ENCODE data around the gene BRD3OS.

BRD3OS gene

DNA sequence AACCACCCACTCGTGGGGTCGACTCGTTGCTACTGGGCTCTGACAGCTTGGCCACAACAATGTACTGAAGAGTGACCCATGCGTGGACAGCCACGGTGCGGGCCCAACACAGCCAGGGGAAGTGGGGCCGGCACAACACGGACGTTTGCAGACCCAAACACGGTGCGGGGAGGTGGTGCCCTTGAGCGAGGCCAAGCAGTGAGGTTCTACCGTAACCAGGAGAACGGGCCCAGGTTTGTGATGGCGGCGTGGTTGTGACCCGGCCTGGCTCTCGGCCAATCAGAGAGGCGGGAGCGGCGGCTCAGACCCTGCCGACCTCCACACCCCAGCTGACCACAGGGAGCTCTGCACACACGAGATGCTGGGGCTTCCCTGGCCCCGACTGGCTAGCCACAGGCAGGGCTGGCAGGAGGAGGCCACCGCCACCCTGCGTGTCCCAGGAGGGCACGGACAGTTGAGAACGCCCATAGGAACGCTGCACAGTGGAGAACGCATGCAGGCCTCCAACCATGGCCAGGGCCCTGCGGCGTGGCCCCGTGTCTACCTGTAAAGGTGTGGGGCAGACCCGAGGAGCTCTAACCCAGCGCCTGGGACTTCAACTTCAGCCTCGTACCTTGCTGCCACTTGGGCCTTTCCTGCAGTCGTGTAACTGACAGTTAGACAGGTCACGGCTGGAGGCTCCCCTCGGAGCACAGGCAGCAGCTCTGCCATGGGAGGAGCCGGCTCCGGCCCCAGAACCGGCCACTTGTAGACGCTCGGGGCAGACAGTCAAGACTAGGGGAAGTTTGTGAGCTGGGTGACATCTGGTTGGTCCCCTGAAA, 28.9 kb downstream of the BRD3OS start:
- DNase-seq = peak; percentile 8

DNA sequence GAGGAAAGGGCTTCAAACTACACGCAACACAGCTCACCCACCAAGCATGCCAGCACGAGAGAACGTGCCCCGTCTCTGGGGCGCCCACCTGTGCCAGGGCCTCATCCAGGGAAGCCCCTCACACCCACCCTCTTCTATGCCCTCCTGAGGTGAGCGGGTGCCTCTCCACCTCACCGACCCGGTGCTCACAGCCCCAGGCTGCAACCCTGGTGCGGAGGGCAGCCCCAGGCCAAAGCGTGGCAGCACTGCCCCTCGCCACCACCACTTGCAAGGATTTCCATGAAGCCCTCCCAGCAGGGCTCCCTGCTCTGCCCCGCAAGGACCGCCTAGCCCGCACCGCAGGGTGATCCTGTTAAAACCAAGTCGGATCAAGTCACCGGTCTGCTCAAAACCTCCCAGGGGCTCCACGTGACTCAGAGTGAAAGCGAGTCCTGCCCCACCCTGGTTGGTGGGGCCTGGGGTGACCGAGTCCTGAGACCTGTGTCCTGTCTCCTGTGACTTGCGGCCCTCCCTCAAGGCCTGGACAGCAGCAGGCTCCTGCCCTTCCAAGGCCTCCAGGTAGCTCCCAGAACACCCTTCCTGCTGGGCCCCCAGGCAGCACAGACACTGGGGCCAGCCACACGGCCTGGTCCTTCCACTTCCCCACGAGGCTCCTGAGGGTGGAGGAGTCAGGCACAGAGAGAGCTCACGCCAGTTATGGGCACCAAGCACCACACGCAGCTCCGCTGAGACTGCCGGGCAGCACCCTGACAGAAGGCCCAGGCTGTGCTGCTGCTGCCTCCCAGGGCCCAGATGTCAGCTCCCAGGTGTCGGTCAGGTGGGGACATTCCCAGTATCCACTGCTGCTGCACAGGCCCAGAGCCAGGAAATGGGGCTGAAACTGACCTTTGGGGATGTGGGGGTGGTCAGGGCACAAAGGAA, 29.9 kb downstream of the BRD3OS start:
- DNase-seq = peak; percentile 7

DNA sequence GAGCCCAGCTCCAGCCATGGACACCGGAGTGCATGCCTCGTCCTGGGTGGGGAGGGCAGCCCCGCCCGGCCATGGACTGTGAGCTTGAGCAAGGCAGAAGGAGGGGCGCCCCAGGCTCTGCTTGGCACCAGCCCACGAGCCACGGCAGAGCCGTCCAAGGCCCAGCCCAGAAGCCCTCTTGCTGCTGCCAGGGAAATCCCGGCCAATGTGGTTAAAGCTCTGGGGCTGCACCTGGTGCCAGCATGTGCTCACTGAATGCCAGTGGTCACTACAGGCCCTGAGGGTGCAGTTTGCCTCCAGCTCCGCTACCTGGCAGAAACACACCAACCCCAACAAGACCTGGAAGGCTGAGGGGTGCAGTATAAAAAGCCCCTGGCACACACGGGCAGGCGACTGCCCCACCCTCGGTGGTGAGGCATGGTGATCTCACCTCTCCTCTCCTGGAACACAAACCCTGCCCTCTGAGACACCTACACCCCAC, 30.7 kb downstream of the BRD3OS start:
- DNase-seq = peak; percentile 7

DNA sequence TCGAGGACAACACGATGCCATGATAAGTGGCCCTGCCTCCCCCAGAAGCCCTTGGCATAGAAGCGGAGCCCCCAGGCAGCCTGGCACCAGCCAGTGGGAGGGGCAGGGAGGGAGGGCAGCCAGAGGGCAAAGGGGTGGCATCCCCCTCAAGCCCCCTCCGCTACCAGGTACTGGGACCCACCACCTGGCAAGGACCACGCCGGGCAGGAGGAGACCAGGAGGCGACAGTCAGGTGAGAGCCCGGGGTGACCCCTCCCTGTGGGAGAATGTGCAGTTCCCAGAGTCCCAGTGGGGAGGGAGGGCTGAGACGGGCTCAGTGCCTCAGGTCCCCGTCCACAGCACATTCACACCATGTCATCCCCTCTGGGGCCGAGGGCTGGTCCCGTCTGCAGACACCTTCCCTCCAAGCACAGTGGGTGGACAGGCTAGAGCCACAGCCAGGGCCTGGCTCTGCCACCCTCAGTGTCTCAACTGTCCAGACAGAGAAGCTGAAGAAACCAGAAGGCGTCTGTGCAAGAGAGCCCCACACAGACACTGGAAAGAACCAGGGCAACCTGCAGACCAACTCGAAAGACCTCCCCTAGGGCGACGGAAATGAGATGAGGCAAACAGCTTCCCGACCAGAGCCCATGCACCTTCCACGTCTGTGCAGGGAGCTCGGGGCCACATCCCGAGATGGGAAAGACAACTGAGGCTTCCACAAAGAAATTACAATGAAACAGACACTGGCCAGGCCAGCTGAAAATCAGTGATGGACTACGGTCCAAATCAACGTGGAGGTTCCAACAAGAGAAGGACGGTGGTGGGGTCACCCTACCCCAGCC, 31.4 kb downstream of the BRD3OS start:
- peak; percentile 9 for DNase-seq

DNA sequence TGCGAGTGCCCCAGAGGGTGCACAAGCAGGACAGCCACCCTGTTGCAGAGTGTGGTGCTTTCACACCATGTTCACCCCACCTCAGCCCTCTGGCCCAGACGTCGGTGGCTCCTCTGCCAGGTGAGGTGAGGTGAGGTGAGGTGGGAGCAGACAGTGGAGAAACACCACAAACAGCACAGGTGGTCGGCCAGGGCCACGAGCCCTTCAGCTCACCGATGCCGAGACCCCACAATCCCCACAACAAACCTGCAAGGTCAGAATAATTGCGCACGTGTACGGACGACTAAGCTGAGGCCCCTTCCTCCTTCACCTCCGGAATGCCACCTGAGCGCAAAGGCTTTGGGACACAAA, 32.0 kb downstream of the BRD3OS start:
- DNase-seq = peak; percentile 8

DNA sequence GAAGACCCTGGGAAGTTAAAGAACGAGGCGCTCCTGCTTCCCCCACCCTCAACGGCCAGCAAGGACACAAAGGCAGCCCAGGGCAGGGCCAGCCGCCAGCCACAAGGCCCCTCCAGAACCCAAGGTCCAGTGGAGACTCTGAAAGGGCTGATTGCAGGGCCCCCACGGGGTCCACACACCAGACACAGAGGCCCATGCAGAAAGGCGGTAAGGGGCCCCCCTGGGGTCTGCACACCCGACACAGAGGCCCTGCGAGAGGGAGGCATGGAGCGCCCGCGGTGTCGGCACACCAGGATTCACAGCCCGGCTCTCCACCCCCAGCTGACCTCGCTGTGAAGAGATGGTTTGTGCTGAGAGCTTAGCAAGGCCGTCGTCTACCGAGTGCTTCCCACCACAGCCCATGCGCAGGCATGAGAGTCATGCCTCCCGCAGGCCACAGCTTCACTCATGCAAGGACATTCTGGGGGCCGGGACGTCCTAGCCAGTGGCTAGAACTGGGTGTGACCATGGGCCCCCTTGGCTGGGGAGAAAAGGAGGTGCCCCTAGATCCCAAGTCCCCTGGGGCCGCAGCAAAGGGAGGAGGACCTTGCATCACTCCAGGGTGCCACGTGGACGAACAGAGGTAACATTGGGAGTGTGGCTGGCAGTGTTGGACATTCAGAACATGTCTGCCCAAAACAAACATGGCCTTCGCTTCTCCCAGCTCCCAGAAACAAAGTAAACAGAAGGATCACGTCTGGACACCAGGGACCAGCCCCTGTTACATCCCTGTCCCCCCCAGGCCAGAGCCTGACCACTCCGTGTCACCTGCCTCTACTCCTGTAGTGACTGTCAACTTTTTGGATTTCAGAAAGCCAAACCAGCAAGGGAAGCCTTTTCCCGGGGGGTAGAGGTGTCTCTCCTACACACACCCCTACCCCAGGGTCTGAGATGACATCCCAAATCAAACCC, 32.7 kb downstream of the BRD3OS start:
- DNase-seq = peak; percentile 8

DNA sequence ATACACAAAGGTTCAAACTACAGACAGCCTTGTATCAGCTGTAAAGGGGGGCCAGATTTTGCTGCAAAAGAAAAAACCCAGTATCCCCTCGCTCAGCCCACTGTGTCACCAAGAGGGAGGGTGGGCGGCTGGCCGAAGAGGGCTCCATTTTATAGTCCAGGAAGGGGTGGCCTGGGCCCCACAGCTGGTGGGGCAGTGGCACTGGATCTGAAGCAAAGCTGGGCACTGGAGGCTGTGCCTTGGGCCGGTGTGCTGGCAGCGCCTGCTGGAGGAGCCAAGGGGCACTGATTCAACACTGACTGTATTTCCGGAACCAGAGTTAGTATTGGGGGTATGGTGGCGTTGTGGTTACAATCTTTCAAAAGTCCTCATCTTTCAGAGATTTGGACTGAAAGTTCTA, 33.4 kb downstream of the BRD3OS start:
- no peak for DNase-seq

DNA sequence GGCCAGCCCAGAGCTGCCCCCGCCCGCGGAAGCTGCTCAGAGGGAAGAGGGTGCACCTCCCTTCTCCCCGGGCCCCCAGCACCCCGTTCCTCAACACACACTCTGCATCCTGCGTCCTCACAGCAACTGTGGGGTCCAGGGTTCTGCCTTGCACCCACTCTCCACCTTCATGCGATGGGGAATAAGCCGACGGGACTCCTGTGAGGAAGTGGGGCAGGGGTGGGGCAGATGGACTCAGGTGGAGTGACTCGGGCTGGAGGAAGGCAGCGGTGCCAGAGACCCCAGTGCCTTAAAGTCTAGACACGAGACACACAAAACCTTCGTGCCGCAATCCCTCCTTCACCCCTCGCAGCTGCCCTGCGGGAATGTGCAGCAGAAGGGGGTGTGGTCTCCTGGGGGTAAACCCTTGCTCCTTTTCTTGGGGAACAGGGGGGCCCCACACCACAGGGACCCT, 33.9 kb downstream of the BRD3OS start:
- DNase-seq = no peak

DNA sequence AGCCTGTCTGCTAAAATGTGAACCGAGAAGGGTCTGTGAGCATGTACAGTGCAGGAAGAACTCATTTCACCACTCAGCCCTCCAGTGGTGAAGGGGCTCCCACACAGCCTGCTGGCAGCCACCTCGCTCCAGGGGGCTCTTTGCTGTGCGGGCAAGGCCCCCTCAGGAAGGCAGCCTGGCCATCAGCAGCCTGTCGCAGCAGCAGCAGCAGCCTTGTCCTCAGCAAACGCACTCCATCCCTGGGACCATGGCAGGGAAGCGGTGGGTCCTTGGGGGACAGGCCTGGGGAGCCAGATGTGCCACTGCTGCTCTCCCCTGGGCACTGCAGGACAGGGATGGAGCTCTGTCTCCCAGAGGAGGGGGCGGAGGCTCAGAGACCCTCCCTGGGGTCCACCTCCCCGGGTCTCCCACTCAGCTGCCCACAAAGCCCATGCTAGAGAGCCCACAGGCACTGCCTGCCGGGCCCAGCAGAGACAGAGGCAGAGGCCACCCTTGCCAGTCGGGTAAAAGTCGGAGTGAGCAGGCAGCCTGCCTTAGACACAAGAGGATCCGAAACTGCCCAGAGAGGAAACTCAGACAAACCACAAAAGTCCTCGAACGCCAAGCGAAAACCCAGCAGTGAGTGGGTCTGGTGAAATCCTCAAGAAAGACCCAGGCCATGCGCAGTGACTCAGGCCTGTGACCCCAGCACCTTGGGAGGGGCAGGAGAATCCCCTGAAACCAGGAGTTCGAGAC, 34.5 kb downstream of the BRD3OS start:
- peak; percentile 8 for DNase-seq

DNA sequence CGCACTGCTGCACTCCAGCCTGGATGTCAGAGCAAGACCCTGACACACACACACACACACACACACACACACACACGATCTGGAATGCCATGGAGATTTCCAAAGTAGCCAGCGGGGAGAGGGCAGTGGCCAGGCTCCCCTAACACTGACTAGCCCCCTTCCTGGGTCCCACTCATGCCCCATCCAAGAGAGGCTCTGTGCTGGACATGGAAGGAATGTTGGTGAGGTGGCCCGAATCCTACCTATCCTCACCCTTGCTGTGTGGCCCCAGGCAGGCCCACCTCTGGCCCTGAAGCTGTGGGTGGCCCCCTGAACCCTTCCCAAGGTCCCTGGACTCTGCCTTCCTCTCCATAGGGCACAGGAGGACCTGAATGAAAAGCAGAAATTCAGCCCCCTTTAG, 35.3 kb downstream of the BRD3OS start:
- DNase-seq = no peak

DNA sequence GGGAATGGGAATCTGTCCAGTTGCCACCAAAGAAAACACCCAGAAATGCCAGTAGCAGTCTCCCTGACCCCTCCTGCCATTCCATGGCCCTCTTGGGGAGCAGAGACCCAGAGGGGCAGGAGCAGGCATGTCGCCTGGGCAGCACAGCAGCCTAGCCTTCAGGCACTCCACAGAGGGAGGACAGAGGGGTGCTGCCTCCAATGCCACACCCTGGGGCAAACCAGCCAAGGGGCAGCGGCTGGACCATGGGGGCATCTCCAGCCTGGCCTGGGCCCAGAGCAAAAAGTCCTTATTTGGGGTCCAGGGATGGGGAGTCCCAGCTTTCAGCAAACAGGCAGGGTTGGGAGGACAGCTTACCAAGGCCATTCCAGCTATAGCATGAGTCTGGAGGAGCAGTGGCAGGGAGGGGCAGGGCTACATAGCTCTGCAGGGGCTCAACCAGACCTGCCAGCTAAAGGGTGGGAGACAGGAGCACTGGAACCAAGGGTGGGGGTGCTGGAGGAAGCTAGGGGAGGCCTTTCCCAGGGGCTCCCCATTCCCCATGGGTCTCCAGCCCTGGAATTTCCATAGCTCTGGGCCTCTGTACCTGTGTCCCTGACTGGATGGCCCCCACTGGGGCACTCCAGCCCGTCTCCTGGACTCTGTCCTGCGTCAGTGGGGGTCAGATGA, 35.9 kb downstream of the BRD3OS start:
- DNase-seq = peak; percentile 8

DNA sequence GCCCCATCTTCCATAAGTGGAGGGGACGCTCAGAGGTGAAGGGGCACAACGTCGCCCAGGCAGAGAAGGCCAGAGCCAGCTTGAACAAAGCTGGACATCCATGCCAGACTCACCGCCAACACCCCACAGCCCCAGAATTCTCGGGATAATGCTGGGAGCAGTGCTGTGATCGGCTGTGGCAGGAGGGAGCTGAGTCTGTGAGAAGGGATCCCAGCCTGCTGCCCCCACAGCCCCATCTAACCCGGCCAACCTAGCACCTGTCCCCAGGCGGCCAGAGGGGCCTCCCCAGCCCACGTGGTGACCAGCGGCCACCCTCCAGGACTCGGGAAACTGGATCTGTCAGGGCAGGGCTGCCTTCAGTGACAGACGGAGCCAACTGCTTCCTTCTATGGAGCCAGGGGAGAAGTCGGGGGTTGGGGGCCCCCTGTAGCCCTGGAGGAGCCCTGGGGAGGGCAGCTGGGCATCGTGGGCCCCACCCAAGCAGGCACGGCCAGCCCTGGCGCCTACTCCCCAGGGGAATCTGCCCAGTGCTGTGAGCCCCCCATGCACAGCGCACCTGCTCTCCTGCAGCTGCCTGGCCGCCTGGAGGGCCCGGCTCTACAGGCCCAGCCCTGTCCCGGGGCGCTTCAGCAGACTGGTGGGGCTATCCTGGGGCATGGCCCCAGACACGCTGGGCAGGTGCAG, 36.5 kb downstream of the BRD3OS start:
- peak; percentile 6 for DNase-seq

DNA sequence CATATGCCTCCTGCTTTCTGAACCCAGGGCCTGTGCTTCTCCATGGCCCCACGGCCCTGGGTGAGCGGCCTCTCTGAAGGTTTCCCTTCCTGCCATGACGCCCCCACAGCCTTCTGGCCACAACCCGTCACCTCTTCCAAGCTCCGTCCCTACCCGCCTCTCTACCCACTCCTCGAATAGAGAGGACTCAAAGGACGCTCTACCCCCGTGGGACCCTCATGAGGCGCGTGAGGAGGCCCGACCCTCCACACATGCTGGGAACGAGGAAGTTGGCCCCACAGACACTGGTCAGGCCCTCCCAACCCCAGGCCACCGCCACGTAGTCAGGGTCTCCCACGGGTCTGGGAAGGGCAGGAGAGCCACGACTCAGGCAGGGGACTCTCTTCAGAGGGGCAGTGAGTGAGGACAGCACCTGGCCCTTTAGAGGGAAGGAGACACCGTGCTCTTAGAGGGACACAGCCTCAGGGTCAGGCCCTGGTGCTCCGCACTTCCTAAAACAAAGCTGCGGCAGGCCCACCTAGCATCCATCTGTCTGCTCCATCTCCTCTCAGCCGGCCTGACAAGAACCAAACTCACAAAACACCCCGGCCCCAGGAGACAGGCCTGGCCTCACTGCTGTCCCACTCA, 37.3 kb downstream of the BRD3OS start:
- DNase-seq = peak; percentile 5

DNA sequence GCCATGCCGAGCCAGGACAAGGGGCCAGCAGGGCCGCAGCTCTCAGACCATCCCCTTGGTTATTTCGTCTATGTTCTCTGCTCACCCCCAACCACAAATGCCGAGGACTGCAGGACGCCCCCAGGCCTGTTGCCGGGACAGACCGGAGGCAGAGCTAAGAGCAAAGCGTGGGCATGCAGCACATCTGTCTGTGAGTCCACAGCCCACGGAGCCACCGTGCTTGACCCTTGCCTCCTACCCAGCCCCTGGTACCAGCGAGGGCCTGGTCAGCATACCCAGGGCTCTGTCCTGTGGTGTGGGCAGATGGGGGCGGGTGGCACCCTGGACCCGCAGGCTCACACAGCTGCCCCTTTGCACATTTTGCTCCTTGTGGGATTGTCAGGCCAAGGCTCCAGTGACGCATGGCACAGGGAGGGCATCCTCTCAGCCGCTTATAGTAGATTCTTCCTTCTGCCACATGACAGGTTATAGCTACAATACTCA, 37.8 kb downstream of the BRD3OS start:
- no peak for DNase-seq

DNA sequence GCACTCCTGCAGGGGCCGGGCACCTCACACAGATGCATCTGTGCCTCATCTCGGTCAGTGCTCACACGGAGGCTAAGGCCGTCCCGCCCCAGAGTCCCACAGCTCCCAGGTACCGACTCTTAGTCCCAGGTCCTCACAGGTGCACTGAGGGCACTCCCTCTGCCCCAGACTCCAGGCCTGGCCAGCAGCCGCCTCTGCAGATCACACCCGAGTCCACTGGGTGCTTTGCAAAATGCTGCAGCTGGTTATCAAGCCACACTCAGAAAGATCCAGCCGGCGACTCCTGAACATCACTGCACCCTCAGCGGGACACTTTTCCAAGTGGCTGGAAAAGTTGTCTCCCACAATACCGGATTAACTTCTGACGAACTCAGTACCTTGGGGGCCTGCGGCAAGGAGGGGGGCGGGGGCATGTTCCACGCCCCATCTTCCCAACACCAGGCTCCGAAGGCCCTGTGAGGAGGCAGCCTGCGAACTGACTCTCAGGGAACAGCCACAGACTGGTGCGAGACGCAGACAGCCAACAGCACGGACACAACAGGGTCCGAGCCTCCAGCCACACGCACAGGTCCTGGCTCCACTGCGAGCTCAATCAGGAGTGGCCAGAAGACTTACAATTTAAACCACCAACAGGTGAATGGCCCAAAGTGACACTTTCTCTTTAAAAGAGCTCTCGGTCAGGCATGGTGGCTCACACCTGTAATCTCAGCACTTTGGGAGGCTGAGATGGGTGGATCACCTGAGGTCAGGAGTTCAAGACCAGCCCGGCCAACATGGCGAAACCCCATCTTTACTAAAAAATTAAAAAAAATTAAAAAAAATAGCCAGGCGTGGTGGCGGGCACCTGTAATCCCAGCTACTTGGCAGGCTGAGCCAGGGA, 38.5 kb downstream of the BRD3OS start:
- peak; percentile 5 for DNase-seq

DNA sequence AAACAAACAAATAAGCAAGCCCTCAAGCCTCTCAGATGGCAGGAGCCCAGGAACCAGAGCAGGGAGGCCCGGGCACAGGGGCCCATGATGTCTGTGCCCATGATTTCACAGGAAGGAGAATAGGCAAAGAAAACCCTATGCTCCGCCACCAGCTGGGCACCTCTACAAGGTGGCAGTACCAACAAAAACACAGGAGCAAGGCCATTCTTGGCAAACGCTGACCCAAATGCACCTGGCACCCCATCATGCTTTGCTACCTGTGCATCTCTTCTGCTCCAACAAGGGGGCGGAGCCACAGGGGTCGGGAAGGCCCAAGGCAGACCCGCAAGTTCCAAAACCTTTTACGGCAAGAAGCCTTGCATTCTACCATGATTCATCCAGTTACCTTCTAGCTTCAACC, 39.4 kb downstream of the BRD3OS start:
- no peak for DNase-seq

DNA sequence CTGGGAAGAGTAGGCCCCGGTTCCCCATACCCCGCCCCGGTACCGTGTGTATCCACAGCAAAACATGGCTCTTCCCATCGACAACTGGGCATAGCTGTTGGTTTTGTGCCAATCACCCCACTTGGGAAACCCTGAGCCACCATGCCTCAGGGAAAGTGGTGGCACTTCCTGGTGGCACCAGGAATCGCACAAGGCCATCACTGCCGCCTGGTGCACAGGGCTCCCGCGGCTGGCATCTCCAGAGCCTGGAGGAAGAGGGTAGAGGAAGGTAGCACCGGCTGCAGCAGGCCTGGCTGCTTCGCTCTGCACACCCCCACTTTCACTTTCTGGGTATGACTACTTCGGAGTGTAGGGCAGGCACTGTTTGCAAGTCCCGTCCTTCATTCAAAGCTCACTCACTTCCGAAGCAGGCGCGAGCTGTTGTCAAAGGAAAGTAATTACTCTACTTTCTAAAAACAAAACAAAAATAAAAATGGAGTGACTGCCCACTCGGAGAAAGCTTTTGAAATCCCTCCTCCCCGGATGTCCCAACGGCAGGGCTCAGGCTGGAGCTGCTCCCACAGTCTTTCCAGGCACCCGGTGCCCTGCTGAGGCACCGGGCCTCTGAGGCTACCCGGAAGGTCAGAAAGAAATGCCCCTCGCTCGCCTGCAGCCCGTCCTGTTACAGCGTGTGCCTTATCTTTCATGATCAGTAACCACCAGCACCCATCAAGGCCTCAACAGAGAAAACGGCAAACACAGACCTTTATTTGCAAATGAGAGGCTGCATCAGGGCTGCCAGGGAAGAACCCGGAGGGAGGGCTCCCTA, 40.5 kb downstream of the BRD3OS start:
- DNase-seq = peak; percentile 70
